LNCaP clone FGC (cell line): ENCODE measurements around the gene HUWE1.

ENCODE experiments used
- DNase-seq: peaks from one replicate; pipeline ENCODE4 v3.0.0-alpha.2; 2011; ENCODE audit warnings: low read depth
- H3K4me3 ChIP-seq: 2 replicates; pipeline ENCODE4 v1.5.1; 2011; ENCODE audit warnings: mild to moderate bottlenecking, low read depth, low read length, control low read depth
- CTCF ChIP-seq: IDR thresholded peaks from 2 replicates; pipeline ENCODE4 v1.5.1; 2012; ENCODE audit warnings: mild to moderate bottlenecking; ENCODE audit not compliant: control insufficient read depth, insufficient read depth; ENCODE audit errors: extremely low read depth

The HUWE1 gene

DNA sequence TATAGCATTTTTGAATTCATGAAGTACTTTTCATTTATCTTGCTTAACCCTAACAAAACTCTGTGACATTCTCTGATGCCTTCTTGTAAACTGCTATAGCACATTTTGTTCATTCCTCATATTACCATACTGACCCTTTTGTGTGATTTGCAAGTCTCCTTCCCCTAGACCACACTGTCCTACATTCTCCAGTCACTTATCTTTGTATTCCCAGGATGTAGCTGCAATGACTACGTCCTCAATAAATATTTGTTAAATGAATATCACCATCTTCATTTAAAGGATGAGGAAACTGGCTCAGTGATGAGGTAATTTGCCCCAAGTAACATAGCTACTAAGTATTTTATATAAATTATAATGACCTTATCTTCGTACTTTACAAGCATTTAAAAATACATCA is 11.9 kb downstream of the HUWE1 start:
- no peak for TF ChIP-seq CTCF
- no peak for DNase-seq
- no peak overlapping the region for H3K4me3 ChIP-seq

- TF ChIP-seq CTCF: no peak
- no peak for DNase-seq
- no peak overlapping the region for H3K4me3 ChIP-seq
Observed at GRCh38 chrX:53669258-53669657, 17.3 kb downstream of the HUWE1 start.

- no peak overlapping the region for H3K4me3 ChIP-seq
- no peak for DNase-seq
- no peak for TF ChIP-seq CTCF
Observed at GRCh38 chrX:53666171-53666570, 20.3 kb downstream of the HUWE1 start.

DNA sequence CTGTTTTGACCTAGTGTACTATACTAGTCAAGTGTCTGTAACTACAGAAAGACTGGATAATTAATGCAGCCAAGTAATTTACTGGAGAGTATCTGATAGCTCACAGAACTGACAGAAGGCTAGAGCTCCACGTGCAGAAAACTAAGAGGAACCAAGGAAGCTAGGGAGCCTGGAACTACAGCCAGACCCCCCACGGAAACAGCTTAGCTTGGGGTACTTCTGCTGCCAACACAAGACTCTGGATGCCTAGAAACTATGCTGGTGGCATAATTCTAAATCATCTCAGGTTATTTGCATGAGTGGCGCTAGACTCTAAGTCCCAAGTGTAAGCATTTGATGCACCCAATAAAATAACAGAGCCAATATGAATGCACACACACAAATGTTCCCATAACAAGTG is 26.5 kb downstream of the HUWE1 start:
- no peak for DNase-seq
- no peak overlapping the region for H3K4me3 ChIP-seq
- TF ChIP-seq CTCF: no peak

- DNase-seq: no peak
- TF ChIP-seq CTCF: no peak
- H3K4me3 ChIP-seq: no peak overlapping the region
Observed at GRCh38 chrX:53659039-53659438, 27.5 kb downstream of the HUWE1 start.

- no peak for DNase-seq
- no peak for TF ChIP-seq CTCF
Observed at GRCh38 chrX:53656845-53657244, 29.7 kb downstream of the HUWE1 start.

DNA sequence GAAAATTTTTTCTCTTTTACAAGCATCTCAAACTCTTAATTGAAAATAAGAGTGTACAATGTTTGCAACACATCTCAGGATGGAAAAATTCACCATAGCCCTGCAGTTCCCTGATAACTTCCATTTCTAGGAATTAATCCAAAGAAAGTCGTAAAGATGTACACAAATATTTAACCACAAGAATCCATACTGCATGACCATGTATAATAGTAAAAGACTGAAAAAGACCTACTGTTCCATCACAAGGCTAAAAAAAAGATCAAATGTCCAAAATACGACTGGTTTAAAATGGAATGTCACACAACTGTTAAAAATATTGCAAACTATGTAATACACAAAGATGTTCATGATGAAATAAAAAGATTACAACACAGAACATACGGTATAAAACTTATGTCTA is 32.1 kb downstream of the HUWE1 start:
- no peak overlapping the region for H3K4me3 ChIP-seq
- no peak for DNase-seq
- TF ChIP-seq CTCF: no peak

More at GRCh38 chrX:53656845-53657244, 29.7 kb downstream of the HUWE1 start:
- H3K4me3 ChIP-seq: no peak overlapping the region
